Glomerular visceral epithelial cell (primary cell): ENCODE measurements around the gene RAB11FIP2.
A peak's percentile ranks its signal among the peaks of the same experiment; 100 is the strongest.
"Not testable (repeated sequence)": the region's sequence is repeated elsewhere in the genome, so short reads cannot be mapped to it uniquely, and the experiment has no call there.

Experiments
- DNase-seq: peaks from one replicate; pipeline ENCODE4 v3.0.0-alpha.2; 2016; ENCODE audit errors: extremely low spot score

Gene RAB11FIP2, protein sequence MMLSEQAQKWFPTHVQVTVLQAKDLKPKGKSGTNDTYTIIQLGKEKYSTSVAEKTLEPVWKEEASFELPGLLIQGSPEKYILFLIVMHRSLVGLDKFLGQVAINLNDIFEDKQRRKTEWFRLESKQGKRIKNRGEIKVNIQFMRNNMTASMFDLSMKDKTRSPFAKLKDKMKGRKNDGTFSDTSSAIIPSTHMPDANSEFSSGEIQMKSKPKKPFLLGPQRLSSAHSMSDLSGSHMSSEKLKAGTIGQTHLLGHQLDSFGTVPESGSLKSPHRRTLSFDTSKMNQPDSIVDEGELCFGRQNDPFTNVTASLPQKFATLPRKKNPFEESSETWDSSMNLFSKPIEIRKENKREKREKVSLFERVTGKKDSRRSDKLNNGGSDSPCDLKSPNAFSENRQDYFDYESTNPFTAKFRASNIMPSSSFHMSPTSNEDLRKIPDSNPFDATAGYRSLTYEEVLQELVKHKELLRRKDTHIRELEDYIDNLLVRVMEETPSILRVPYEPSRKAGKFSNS

DNA sequence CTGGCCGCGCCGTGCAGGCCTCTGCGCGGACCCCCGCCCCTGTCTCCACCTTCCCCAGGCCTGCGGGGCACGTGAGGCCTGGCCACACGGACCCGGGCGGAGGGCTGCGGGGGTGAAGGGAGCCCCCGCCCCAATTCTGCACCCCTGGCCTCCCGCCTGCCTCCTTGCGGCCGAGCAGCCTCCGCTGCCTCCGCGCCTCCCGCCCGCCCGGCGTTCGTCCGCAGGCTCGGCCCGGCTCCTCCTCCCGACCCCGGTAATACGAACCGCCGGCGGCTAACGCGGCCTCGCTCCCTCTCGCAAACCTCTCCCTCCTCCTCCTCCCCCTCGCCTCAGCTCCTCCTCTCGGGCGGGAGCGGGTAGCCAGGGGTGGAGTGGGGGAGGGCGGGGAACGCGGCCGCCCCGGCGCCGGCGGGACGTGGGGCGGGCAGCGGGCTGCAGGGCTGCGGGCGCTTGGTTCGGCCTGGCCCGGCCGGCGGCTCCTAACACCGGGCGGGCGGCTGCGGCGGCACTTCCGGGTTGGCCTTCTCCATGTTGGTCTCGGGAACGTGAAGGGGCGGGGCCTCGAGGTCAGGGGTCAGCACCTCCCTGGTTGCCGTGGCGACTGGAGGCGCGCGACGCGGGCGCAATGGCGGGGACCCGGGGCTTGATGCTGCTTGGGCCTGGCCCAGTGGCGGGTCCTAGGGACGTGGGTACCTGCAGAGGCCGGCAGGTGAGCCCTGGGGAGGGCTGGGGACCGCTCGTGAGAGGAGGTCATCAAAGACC, at the start of gene RAB11FIP2:
Gene RAB11FIP2, minus strand, starts transcription at position 547 of the 762 bp plus-strand sequence. CDS start 778 bp downstream, outside the sequence.
- peak; percentile 91 for DNase-seq

DNA sequence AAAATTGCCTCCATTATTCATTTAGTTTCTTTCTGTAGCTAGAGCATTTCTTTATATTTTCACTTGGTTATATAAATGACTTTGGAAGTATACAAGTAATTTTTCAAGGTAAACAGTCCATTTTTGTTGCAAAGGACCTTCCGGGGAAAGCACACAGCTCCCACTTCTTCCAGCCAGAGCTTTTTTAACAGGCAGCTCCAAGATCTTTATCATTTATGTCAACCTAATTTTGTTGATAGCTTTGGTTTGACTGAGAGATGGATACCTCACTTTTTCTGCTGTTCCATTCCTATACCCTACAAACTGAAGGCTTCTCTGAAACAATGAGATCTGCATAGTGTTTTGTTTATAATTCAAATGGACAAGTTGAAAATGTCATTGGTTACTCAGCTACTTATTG, 49.3 kb upstream of the RAB11FIP2 start:
- no peak for DNase-seq

DNA sequence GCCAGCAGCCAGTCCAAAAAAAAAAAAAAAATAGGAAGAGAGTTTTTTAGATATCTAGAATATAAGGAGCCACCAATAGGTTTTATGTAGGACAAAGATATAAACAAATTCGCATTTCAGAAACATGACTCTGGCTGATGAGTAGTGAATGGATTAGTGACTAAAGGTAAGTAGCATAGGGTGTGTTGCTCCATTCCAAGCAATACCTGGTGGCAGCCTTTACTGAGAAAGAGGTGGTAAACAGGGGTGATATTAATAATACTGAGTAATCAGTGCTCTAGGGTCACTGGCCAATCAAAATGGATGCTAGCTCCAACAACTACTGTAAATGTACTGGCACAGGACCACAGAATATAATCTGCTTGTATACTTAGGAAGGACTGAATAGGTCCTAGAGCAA, 45.5 kb upstream of the RAB11FIP2 start:
- DNase-seq = no peak

DNA sequence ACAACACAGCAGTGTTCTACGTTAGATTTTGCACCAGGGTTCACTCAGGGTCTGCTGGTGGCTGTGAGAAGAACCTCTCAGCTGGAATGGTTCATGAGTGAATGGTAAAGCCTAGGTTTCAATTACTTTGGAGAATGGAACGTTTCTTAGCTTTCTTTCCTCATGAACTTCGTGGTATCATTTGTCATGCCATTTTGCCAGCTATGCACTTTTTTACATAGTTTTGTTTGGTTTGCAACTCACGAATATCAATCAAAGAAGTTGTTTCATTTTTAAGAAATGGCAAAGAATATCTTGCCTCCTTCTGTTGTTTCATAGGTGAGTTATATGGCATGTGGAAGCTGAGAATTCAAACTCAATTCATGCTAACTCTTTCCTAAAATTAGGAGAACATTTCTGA, 34.1 kb upstream of the RAB11FIP2 start:
- DNase-seq = no peak

DNA sequence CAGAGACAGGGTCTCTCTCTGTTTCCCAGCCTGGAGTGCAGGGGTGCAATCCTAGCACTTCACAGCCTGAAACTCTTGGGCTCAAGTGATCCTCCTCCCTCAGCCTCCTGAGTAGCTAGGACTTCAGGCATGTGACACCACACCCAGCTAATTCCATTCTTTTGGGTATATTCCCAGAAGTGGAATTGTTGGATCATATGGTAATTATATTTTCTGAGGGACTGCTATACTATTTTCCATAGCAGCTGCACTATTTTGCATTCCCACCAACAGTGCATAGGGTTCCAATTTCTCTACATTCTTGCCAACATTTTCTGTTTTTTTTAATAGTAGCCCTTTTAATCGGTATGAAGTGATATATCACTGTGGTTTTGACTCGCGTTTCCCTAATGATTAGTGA, 30.0 kb upstream of the RAB11FIP2 start:
- no peak for DNase-seq

DNA sequence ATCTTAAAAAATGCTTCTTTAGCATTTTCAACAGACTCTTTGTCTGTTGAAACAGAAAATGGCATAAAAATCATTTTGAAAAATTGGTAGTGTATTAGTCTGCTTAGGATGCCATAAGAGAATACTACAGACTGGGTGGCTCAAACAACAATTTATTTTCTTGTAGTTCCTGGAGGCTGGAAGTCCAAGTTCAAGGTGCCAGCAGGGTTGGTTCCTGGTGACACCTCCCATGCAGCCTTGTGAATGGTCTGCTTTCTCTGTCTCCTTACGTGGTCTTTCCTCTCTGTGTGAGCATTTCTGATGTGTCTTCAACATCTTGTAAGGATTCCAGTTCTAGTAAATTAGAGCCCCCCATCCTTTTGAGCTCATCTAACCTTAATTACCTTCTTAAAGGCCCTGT, 26.1 kb upstream of the RAB11FIP2 start:
- DNase-seq = no peak

DNA sequence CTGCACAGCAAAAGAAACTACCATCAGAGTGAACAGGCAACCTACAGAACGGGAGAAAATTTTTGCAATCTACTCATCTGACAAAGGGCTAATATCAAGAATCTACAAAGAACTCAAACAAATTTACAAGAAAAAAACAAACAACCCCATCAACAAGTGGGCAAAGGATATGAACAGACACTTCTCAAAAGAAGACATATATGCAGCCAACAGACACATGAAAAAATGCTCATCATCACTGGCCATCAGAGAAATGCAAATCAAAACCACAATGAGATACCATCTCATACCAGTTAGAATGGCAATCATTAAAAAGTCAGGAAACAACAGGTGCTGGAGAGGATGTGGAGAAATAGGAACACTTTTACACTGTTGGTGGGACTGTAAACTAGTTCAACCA, 20.6 kb upstream of the RAB11FIP2 start:
- not testable (repeated sequence) for DNase-seq

DNA sequence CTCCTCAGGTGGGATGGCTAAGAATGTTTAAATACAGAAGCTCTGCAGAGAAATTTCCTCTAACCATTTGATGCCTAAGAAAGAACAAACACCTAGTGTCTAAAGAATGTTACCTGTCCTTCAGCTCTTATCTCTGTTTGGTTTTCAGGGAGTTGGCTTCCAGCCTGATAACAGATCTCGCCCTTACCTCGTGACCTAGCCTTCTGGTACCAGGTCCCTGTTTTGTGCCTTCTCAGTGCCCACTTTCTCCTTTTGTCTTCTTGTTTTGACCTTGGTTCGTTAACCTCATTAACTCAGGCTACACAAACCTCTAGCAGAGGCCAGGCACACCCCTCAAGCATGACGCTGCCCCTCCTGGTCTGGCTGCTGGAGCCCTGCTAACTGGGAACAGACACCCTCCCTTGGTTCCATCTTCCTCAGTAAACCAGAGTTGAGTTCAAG, 16.1 kb upstream of the RAB11FIP2 start:
- no peak for DNase-seq

DNA sequence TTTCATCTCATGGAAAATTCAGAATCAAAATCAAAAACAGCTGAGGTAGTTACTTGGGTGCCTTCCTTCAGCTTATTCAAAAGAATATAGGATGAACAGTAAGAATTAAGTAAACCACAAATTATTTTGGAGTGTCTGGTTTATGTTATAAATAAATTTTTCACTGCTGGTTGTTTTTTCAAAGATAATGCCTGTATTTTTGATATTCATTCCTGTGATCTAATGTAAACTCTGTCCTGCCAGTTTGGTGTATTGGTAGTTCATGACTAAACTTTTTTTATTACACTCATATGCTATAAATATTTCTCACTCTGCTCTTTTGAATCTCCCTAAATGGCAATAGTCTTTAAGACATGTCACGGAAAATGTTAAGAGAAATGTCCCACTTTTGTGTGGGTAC, 11.6 kb upstream of the RAB11FIP2 start:
- no peak for DNase-seq

DNA sequence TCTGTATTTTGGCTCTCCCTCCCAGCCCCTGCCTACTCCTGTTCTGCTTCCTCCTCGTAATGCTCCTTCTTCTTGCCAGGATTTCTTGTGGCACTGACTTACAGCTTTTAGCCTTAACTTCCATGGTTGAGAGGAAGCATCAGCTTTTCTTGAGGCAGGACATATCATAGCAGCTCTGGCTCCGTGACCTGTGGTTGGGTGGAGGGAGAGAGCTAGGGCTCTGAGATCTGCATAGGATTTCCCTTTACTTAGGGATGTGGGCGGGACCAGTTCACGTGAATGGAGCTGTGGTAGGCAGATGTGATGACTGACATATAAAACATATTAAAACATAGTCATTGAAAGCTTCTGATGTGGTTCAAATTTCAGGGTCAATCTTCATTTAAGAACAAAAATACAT, 10.6 kb upstream of the RAB11FIP2 start:
- DNase-seq = no peak

DNA sequence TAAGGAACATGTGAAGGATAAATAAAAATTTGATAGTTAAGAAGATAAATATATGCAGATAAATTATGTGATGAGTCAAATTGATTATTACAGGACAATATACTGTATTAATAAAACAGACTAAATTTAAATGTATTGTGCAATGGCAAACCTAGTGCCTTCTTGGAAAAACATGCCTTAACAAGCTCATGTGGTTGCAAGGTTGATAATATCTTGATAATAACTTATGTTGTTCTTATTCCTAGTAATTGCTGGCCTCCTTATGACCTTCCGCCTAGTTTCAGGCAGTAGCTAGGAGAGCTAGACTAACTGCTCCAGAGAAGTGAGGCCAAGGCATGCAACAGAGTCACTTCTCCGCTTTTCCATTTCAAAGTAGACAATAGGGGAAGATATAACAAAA, 7.6 kb upstream of the RAB11FIP2 start:
- DNase-seq = no peak

DNA sequence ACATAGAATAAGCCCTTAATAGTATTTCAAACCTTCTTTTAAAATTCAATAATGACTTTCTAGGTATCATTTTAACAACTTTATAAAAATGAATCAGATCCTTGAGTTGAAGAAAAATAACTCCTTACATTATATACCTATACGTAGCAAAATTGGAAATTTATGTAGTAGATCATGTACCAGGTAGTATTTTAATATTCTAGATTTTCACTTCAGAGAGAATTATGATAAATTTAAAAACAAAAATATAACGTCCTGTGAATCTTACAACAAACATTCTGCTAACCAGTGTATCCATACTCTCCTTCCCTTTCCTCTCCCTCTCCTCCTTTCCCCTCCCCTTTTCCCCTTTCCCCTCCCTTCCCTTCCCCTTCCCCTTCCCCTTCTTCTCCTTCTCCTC, 6.1 kb upstream of the RAB11FIP2 start:
- no peak for DNase-seq

DNA sequence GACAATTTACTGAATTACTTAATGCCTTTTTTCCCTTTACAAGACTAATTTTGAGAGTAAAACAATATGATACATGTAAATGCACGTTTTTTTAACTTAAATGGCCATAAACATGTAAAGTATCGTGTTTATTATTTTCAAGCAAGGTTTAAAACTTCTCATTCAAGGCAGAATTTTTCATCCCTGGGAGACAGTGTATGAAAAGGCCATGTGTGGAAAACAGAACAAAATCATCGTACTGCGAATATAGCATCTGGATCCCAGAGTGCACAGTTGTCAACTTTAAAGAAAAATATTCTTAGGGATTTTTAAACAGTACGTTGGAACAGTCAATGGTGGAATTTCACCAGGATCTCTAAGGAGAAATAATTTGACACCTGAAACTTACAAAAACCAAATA, 1.1 kb upstream of the RAB11FIP2 start:
- no peak for DNase-seq

DNA sequence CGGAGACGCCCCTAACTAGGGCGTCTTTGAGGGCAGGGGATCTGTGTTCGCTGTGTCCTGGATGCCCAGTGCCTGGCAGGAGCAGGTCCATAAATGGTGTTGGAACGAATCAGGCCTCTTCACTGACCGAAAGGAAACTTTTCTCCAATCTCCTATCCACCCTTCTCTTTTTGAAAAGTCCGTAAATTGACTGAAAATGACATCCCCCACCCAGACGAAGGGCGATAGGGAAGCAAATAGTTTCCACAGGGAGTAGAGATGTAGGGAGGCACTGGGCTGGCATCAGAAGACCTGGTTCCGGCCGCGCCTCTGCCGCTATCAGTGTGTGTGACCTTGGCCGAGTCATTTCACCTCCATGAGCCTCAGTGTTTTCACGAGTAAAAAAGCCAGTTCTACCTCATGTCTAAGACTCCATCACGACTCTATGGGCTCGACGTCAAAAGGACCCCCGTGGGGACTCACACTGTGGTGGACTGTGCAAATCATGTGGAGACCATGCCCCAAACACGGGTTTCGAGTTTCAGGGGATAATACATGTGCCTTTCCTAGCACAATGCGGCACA, 497 bp upstream of the RAB11FIP2 start:
- DNase-seq = no peak

DNA sequence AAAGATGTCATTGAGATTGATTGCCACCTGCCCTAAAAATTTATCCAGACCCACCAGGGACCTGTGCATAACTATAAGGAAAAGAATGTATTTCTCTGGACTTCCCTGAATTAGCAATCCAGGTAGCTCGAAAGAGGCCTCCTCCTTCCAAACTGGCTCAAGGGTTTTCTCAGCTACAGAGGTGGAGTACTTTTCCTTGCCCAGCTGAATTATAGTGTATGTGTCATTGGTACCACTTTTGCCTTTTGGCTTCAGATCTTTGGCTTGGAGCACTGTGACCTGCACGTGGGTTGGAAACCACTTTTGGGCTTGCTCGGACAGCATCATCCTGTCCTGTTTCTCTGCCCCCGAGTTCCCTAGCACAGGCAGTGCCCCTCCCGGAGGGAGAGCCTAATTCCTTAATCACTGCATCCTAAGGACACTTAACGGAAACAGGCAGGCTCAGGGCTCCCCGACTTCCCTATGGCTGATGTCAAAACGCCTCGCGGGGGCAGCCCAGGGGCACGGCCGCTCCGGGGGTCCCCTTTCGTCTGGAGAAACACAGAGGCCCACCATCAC, 825 bp downstream of the RAB11FIP2 start:
- peak; percentile 30 for DNase-seq

DNA sequence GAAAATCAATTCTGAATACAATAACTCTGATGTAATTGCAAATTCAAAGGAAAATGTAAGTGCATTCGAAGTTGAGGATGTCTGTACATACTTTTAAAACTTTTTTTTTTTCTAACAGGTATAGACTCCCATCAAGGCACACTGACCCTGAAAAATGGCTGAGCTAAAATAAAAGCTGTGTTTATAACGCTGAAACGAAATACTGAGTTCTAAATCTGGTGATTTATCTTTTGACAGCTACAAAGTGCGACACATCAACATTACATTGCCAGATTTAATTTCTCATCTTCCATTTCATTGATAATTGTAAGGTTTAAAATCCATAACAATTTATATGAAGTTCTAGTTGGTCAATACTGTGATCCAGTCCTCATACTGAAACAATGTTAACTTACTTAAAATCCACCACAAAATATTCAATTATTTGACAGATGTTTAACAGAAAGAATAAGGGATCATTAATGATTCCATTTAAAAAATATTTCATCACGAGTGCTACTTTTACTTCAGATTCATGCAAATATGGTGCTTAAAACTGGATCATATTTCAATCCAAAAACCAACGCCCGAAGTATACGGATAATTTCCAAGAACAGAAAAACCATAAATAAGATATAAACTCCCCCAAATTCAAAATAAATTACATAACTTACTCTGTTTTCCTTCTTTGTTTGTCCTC, 1.4 kb downstream of the RAB11FIP2 start:
- no peak for DNase-seq

DNA sequence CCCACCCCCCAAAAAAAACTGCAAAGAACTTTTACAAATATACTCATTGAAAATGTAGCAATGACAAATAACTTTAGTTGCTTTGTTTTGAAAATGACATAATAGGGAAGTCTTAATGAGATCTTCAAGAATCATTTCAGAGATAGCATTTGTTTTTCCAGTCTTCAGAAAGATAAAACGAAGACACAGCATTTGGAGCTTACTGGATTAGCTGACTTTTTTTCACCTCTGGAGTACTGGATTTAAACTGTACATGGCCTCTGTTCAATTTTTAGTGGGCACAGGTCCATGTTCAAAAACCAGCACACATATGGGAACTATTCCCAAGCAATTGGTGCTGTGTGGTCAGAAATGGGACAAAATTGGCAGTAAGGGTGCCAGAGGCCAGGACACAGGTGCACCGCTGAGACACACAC, 3.9 kb downstream of the RAB11FIP2 start:
- no peak for DNase-seq

DNA sequence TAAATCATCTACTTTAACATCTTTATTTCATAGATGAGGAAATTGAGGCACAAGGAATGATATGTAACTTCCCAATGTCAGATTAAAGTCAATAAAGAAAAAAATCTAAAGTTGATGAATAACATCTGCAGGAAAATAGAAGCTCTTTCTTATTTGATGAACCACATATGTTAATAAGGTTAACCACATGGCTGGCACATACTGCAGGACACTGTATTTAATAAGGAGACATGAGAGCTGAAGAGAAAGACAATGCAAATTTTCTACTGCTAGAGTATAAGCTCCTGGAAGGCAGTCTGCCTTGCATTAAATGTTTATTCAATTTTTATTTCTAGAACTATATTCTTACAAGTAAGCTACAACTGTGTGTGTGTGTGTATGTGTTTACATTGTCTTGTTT, 4.4 kb downstream of the RAB11FIP2 start:
- DNase-seq = no peak

DNA sequence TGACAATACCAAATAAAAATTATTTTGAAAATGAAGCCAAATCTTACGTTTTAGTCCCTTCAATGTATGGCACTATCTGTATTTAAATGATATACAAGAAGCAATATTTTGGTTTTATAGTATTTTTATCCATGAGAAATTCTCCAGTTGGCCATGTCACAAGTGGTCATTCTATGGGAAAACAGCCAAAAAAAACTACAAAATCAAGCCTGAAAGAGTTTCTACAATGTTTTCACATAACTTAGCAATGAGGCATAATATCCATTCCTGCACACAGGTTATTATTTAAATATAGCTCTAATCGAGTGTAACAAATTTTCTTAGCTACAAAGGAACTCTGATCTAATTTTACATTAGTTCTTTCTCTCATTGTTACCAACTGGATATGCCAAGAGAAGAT, 5.4 kb downstream of the RAB11FIP2 start:
- DNase-seq = peak; percentile 57

DNA sequence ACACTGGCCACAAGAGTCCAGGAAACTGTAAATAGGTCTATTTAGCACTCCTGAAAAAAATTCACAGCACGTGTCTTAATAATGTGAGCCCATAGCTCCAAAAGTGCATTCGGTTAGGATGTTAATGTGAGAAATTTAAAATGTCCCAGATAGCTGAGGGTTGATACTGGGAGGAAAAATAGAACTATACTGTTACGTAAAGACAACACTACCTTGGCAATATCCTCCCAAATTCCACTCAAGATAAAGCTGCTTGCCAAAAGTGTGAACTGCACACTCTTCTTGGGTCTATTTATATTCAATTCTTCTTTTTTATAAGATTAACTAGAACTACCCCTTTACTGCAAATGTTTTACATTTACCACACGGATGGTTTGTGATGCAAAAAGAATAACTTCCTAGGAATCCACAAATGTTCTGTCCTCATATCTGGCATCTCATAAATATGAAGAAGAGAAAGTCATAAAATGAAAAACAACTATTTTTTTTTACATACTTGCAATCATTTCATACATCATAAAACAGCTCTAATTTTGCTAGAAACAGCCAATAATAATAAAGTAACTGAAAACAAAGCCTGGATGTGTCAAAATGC, 10.4 kb downstream of the RAB11FIP2 start:
- no peak for DNase-seq

DNA sequence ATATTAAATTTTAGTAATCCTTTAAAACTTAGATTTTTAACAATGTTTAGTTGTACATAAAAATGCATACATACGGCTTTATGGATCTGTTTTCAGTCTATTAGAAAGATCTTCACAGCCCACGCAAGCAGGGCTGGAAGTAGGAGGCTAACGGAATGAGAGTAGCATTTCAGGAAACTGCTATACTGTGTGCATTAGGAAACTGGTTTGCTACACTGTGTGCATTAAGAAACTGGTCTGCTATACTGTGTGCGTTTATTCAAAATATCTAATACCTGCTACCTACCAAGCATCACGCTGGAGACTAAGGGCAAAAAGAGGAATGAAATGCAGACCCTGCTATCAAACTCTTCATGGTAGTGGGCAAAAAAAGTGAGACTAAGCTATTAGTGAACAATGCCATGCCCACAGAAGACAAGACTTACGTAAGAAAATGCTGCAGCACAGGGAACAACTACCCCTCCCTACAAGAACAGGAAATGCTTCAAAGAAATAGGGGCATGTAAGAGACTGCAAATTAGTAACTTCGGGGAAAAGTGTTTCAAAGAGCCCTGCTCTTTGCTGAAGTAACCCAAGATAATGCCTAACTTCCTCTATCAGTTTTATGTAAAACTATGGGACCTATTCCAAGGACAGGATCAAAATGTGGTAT, 11.3 kb downstream of the RAB11FIP2 start:
- no peak for DNase-seq
